ENCODE measurements around the gene FGR.

Gene FGR

GRCh38 chr1:27575840-27576331 is 59.1 kb downstream of the FGR start:
- peak overlapping the region; percentile 84 for H3K27ac ChIP-seq
- peak overlapping the region; percentile 92 for H3K4me2 ChIP-seq
- H4K20me1 ChIP-seq: peaks cover 99% of the 10 kb centered on the region
- H3K27me3 ChIP-seq: no peaks in the 10 kb centered on the region
- peaks cover 99% of the 10 kb centered on the region for H3K4me1 ChIP-seq
- H3K4me3 ChIP-seq: peak overlapping the region; percentile 66
- peak overlapping the region; percentile 76 for H3K9ac ChIP-seq
- no peaks in the 10 kb centered on the region for H3K36me3 ChIP-seq
- no peak for TF ChIP-seq Cebpa-rat (IDR thresholded peaks at IDR 0.05)
- no peaks in the 10 kb centered on the region for H3K9me3 ChIP-seq

- Histone ChIP-seq H4K20me1 (peaks cover 99% of the 10 kb centered on the region), H3K4me2 (peak overlapping the region; percentile 92), H3K27me3 (no peaks in the 10 kb centered on the region), H3K4me1 (peaks cover 99% of the 10 kb centered on the region), H3K27ac (peak overlapping the region; percentile 83), H3K9me3 (no peaks in the 10 kb centered on the region), H3K4me3 (peak overlapping the region; percentile 66), H3K9ac (peak overlapping the region; percentile 76), H3K36me3 (no peaks in the 10 kb centered on the region)
- TF ChIP-seq Cebpa-rat (IDR thresholded peaks at IDR 0.05): no peak
Observed at GRCh38 chr1:27574871-27575831, 59.8 kb downstream of the FGR start.

GRCh38 chr1:27574001-27574781 is 60.8 kb downstream of the FGR start:
- H4K20me1 ChIP-seq: peaks cover 99% of the 10 kb centered on the region
- H3K4me2 ChIP-seq: peak overlapping the region; percentile 92
- H3K9me3 ChIP-seq: no peaks in the 10 kb centered on the region
- H3K4me3 ChIP-seq: peak overlapping the region; percentile 66; the same call in 1 of the 2 replicates
- H3K36me3 ChIP-seq: no peaks in the 10 kb centered on the region
- H3K27ac ChIP-seq: peak overlapping the region; percentile 83
- H3K27me3 ChIP-seq: no peaks in the 10 kb centered on the region
- no peak for TF ChIP-seq Cebpa-rat (IDR thresholded peaks at IDR 0.05)
- peak overlapping the region; percentile 76 for H3K9ac ChIP-seq
- peaks cover 99% of the 10 kb centered on the region for H3K4me1 ChIP-seq

GRCh38 chr1:27572679-27573426 is 62.1 kb downstream of the FGR start:
- TF ChIP-seq Cebpa-rat (IDR thresholded peaks at IDR 0.05): no peak
- Histone ChIP-seq H3K9me3 (no peaks in the 10 kb centered on the region), H3K27me3 (no peaks in the 10 kb centered on the region), H3K36me3 (peaks cover 3% of the 10 kb centered on the region), H3K4me2 (peak overlapping the region; percentile 92), H3K4me1 (peaks cover 99% of the 10 kb centered on the region), H3K4me3 (peak overlapping the region; percentile 42; the same call in 1 of the 2 replicates), H3K9ac (peak overlapping the region; percentile 76), H4K20me1 (peaks cover 99% of the 10 kb centered on the region), H3K27ac (peak overlapping the region; percentile 83)

- Histone ChIP-seq H3K4me3 (peak overlapping the region; percentile 42; the same call in 1 of the 2 replicates), H3K27ac (peak overlapping the region; percentile 83), H3K4me1 (peaks cover 99% of the 10 kb centered on the region), H3K9me3 (no peaks in the 10 kb centered on the region), H3K36me3 (peaks cover 9% of the 10 kb centered on the region), H3K4me2 (peak overlapping the region; percentile 92), H3K9ac (peak overlapping the region; percentile 76), H3K27me3 (no peaks in the 10 kb centered on the region), H4K20me1 (peaks cover 99% of the 10 kb centered on the region)
- no peak for TF ChIP-seq Cebpa-rat (IDR thresholded peaks at IDR 0.05)
Observed at GRCh38 chr1:27572019-27572678, 62.8 kb downstream of the FGR start.

- no peaks in the 10 kb centered on the region for H3K9me3 ChIP-seq
- H3K36me3 ChIP-seq: peaks cover 10% of the 10 kb centered on the region
- H3K4me1 ChIP-seq: peaks cover 99% of the 10 kb centered on the region
- H3K27me3 ChIP-seq: no peaks in the 10 kb centered on the region
- peak overlapping the region; percentile 92 for H3K4me2 ChIP-seq
- H4K20me1 ChIP-seq: peaks cover 99% of the 10 kb centered on the region
- no peak overlapping the region for H3K4me3 ChIP-seq
- peak overlapping the region; percentile 83 for H3K27ac ChIP-seq
- TF ChIP-seq Cebpa-rat (IDR thresholded peaks at IDR 0.05): no peak
- H3K9ac ChIP-seq: peak overlapping the region; percentile 76; the same call in 1 of the 2 replicates
Observed at GRCh38 chr1:27571439-27572018, 63.5 kb downstream of the FGR start.

GRCh38 chr1:27570784-27571183 is 64.2 kb downstream of the FGR start:
- H4K20me1 ChIP-seq: peaks cover 99% of the 10 kb centered on the region
- peaks cover 99% of the 10 kb centered on the region for H3K4me1 ChIP-seq
- H3K4me2 ChIP-seq: peak overlapping the region; percentile 92
- H3K27ac ChIP-seq: peak overlapping the region; percentile 65
- no peak overlapping the region for H3K4me3 ChIP-seq
- no peak for TF ChIP-seq Cebpa-rat (IDR thresholded peaks at IDR 0.05)
- H3K36me3 ChIP-seq: peaks cover 10% of the 10 kb centered on the region
- H3K9ac ChIP-seq: no peak overlapping the region
- H3K9me3 ChIP-seq: no peaks in the 10 kb centered on the region
- H3K27me3 ChIP-seq: no peaks in the 10 kb centered on the region

- Histone ChIP-seq H3K4me2 (peak overlapping the region; percentile 92), H3K9ac (no peak overlapping the region), H3K36me3 (peaks cover 10% of the 10 kb centered on the region), H3K4me1 (peaks cover 100% of the 10 kb centered on the region), H3K4me3 (no peak overlapping the region), H3K27ac (peak overlapping the region; percentile 65), H4K20me1 (peaks cover 100% of the 10 kb centered on the region), H3K9me3 (no peaks in the 10 kb centered on the region), H3K27me3 (no peaks in the 10 kb centered on the region)
- TF ChIP-seq Cebpa-rat (IDR thresholded peaks at IDR 0.05): no peak
Observed at GRCh38 chr1:27570356-27570755, 64.6 kb downstream of the FGR start.
